Left ventricle myocardium inferior (tissue), 1 donor: ENCODE results near the gene CERS6. TPM values are rescaled to one million over a fixed set of nuclear protein-coding genes. Genes with fewer than 3 reads are reported as not detected.

Source experiments
- DNase-seq: peaks from one replicate; pipeline ENCODE4 v3.0.0-alpha.2; 2020
- H3K27ac ChIP-seq: fragments of 200-600 bp; replicated peaks from 2 replicates; pipeline ENCODE4 v1.8.0; 2021
- H3K27me3 ChIP-seq: fragments of 200-600 bp; 2 replicates; pipeline ENCODE4 v1.8.0; 2021; ENCODE audit warnings: low read depth
- H3K36me3 ChIP-seq: fragments of 200-600 bp; 2 replicates; pipeline ENCODE4 v1.8.0; 2021
- H3K4me1 ChIP-seq: fragments of 200-600 bp; 2 replicates; pipeline ENCODE4 v1.8.0; 2021
- H3K4me3 ChIP-seq: fragments of 200-600 bp; 2 replicates; pipeline ENCODE4 v1.8.0; 2021; ENCODE audit warnings: mild to moderate bottlenecking, moderate library complexity
- H3K9me3 ChIP-seq: fragments of 200-600 bp; replicated peaks from 2 replicates; pipeline ENCODE4 v1.8.0; 2021
- intact Hi-C: fragments of 100-400 bp; cut with micrococcal nuclease; formaldehyde crosslinking; loops from one replicate; pipeline ENCODE4 v1.11.0; 2022
- total RNA-seq: library from RNA; stranded (reverse); fragmentation: NEBNext Ultra II Directional; extraction: Animal tissue kit (Norgen Biotek cat#: 25700); gene quantifications from one replicate; pipeline ENCODE4 v1.2.1, GENCODE V29; 2021
- TF ChIP-seq, protein P1 (sequence below): fragments of 200-600 bp; IDR thresholded peaks from 2 replicates; pipeline ENCODE4 v1.8.0; 2021; ENCODE audit warnings: antibody characterized with exemption, mild to moderate bottlenecking, borderline replicate concordance
- donor health status: DM: no; HTN: yes; CAD: no; lungs with severe emphysema.

The CERS6 gene
- total RNA-seq, 1 donor from 2014 or later = 68.9 TPM

DNA sequence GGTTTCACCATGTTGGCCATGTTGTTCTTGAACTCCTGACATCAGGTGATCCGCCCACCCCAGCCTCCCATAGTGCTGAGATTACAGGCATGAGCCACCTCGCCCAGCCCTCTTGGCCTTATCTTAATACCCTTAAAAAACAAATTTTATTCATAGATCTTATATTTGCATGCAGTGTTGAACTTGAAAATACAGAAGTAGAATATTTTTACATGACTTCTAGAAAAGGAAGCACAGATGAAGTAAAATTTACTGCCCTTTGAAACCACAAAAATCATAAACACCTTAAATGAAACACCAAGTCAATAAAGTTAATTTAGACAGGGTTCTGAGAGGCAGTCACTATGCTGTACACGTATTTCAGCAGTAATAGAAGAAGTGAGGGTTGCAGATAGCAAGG lies 145.7 kb downstream of the CERS6 start:
- TF ChIP-seq, protein P1, sequence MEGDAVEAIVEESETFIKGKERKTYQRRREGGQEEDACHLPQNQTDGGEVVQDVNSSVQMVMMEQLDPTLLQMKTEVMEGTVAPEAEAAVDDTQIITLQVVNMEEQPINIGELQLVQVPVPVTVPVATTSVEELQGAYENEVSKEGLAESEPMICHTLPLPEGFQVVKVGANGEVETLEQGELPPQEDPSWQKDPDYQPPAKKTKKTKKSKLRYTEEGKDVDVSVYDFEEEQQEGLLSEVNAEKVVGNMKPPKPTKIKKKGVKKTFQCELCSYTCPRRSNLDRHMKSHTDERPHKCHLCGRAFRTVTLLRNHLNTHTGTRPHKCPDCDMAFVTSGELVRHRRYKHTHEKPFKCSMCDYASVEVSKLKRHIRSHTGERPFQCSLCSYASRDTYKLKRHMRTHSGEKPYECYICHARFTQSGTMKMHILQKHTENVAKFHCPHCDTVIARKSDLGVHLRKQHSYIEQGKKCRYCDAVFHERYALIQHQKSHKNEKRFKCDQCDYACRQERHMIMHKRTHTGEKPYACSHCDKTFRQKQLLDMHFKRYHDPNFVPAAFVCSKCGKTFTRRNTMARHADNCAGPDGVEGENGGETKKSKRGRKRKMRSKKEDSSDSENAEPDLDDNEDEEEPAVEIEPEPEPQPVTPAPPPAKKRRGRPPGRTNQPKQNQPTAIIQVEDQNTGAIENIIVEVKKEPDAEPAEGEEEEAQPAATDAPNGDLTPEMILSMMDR = no peak
- Histone ChIP-seq H3K4me1 (peaks cover 42% of the 10 kb centered on the region), H3K27me3 (no peaks in the 10 kb centered on the region), H3K27ac (no peak overlapping the region), H3K36me3 (no peaks in the 10 kb centered on the region), H3K4me3 (no peak overlapping the region), H3K9me3 (peaks cover 22% of the 10 kb centered on the region)
- intact Hi-C loops = no loop called here
- no peak for DNase-seq

DNA sequence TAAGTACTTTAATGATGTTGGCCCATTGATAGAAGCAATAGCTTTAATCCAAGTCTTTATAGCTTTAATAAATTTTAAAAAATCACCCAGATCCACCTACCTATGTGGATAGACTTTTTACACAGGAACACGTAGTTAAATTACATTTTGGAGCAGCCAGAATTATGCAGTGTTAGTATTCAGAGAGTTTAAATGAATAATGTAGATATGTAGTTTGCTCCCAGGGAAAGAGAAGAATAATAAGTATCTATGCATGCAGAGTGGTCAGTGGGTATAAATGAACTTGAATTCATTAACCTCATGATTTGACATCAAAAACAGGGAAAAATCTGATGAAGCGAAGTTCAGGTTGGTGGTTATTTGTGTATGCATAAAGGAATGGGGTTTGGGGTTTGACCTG lies 146.3 kb downstream of the CERS6 start:
- DNase-seq = no peak
- H3K27ac ChIP-seq = no peak overlapping the region
- TF ChIP-seq, protein P1 = no peak
- no peak overlapping the region for H3K4me3 ChIP-seq
- peaks cover 22% of the 10 kb centered on the region for H3K9me3 ChIP-seq
- H3K27me3 ChIP-seq = no peaks in the 10 kb centered on the region
- peaks cover 40% of the 10 kb centered on the region for H3K4me1 ChIP-seq
- no peaks in the 10 kb centered on the region for H3K36me3 ChIP-seq
- intact Hi-C loops = no loop called here

DNA sequence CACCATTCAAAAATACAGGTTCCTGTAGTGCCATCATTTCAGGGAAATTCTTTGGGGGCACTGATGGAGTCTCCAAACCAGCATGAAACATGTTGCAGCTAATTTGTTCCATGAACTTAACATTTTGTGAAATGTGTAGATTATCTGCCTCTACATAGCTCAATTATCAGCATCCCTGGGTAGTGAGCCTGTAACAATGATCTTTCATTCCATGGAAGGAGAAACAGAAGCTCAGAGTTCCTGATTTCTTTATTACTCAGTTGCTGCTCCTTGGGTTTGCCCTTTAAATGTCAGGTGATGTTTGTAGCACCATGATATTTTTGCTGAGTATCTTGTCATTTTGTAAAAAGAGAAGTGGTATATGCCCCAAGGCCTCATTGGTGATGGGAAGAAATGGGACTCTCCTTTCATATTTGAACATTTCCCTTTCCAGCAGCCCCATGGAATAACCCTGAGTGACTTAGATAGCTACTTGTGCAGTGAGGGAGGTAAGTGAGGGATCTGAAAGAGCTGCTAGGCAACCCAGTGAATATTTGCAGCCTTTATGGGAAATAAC lies 146.9 kb downstream of the CERS6 start:
- Histone ChIP-seq H3K27ac (no peak overlapping the region), H3K27me3 (no peaks in the 10 kb centered on the region), H3K9me3 (peaks cover 22% of the 10 kb centered on the region), H3K4me1 (peaks cover 35% of the 10 kb centered on the region), H3K4me3 (no peak overlapping the region), H3K36me3 (no peaks in the 10 kb centered on the region)
- intact Hi-C loops = no loop called here
- DNase-seq = no peak
- TF ChIP-seq, protein P1 = no peak

DNA sequence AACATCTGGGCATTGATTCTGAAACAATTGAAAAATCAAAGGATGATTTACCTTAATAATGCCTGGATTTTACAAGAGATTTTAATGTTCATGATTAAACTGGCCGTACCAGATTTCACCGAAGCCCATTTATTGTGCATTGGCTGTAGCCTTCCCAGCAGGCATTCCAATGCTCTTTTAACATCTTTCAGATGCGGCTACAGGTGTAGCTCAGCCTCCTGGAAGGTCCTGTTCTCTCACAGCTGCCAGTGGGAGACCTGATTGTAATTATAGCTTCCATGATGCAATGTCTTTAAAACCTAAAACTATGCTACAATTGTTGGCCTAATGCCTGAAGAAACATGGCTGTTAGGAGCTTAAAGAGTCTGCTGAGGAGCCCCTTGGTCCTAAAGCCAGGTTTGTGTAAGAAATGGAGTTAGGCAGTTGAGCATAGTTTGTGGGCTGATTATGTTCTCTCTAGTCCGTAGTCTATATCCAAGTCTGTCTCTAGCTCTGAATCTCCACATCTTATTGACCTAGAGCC lies 147.4 kb downstream of the CERS6 start:
- no peak for DNase-seq
- no peak overlapping the region for H3K4me3 ChIP-seq
- TF ChIP-seq, protein P1 = no peak
- peaks cover 29% of the 10 kb centered on the region for H3K4me1 ChIP-seq
- H3K9me3 ChIP-seq = peaks cover 22% of the 10 kb centered on the region
- H3K36me3 ChIP-seq = no peaks in the 10 kb centered on the region
- no peaks in the 10 kb centered on the region for H3K27me3 ChIP-seq
- intact Hi-C loops = no loop called here
- no peak overlapping the region for H3K27ac ChIP-seq

DNA sequence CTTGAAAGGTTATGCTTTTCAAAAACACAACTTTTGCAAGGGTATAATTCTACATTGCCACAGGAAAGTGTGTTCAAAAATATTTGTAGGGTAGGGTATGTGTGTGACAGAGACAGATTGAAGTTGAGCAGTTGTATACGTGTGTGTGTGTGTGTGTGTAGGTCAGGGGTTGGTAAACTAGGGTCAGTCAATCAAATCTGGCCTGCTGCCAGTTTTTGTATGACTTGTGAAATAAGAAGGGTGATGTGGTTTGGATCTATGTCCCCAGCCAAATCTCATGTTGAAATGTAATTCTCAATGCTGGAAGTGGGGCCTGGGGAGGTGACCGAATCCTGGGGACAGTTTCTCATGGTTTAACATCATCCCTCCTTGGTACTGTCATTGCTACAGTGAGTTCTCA lies 148.2 kb downstream of the CERS6 start:
- TF ChIP-seq, protein P1 = no peak
- Histone ChIP-seq H3K27me3 (no peaks in the 10 kb centered on the region), H3K36me3 (no peaks in the 10 kb centered on the region), H3K27ac (no peak overlapping the region), H3K9me3 (peaks cover 22% of the 10 kb centered on the region), H3K4me3 (no peak overlapping the region), H3K4me1 (peaks cover 21% of the 10 kb centered on the region)
- intact Hi-C loops = no loop called here
- no peak for DNase-seq

DNA sequence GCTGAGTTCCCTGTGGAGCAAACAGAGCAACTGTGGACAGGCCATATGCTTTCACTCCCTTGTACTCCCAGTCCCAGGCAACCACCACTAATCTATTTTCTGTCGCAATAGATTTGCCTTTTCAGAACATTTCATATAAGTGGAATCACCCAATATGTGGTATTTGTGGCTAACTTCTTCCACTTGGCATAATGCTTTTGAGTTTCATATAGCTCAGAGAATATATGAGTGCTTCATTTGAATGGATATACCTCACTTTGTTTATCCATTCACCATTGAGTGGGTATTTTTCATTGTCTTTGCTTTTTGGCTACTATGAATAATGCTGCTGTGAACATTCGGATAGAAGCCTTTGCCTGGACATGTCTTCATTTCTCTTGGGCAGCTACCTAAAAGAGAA lies 151.9 kb downstream of the CERS6 start:
- H3K9me3 ChIP-seq = peaks cover 22% of the 10 kb centered on the region
- no peak for DNase-seq
- TF ChIP-seq, protein P1 = no peak
- H3K4me1 ChIP-seq = peaks cover 19% of the 10 kb centered on the region
- no peaks in the 10 kb centered on the region for H3K36me3 ChIP-seq
- intact Hi-C loops = no loop called here
- no peaks in the 10 kb centered on the region for H3K27me3 ChIP-seq
- no peak overlapping the region for H3K4me3 ChIP-seq
- no peak overlapping the region for H3K27ac ChIP-seq
